H1 (cell line): ENCODE measurements around the gene ALOX12. TPM values are rescaled to one million over a fixed set of nuclear protein-coding genes. Genes with fewer than 3 reads are reported as not detected.

Experiments used
- CTCF ChIA-PET: fragments of 300-600 bp; sonication (Branson Sonifier 250); formaldehyde crosslinking; loops from one replicate; lab custom pipeline; 2021; ENCODE audit not compliant: partially characterized antibody; lab: Charles Lee
- POLR2A ChIA-PET: fragments of 300-600 bp; sonication (Branson Sonifier 250); formaldehyde crosslinking; loops from one replicate; lab custom pipeline; 2021; ENCODE audit warnings: inconsistent platforms; ENCODE audit not compliant: partially characterized antibody; lab: Charles Lee
- DNase-seq, 2 experiments: peaks; one replicate each; pipeline versions ENCODE4 v3.0.0 to v3.0.0-alpha.2; 2010 to 2022; ENCODE audit warnings: low spot score in 2 of 2, low read depth in 1 of 2, mixed read lengths in 1 of 2
- FAIRE-seq: peaks from 2 replicates; lab custom pipeline; 2011; peaks lifted over from hg19 to GRCh38; lab: Jason Lieb, UNC
- H2AFZ ChIP-seq: 2 replicates; pipeline ENCODE4 v1.8.1; 2012; ENCODE audit warnings: low read length, inconsistent platforms
- H2AK5ac ChIP-seq: 2 replicates; pipeline ENCODE4 v1.6.1; 2013; ENCODE audit warnings: low read depth, low read length
- H2BK120ac ChIP-seq: replicated peaks from 2 replicates; pipeline ENCODE3; 2013; ENCODE audit warnings: low read depth, low read length, inconsistent platforms
- H2BK12ac ChIP-seq: 2 replicates; pipeline ENCODE4 v1.6.1; 2013; ENCODE audit warnings: low read depth, low read length
- H2BK15ac ChIP-seq: 2 replicates; pipeline ENCODE4 v1.6.1; 2013; ENCODE audit warnings: low read length
- H2BK20ac ChIP-seq: 2 replicates; pipeline ENCODE4 v1.6.1; 2013; ENCODE audit warnings: low read length
- H2BK5ac ChIP-seq: 2 replicates; pipeline ENCODE4 v1.6.1; 2013; ENCODE audit warnings: low read depth, low read length
- H3K14ac ChIP-seq: 2 replicates; pipeline ENCODE4 v1.6.1; 2013; ENCODE audit warnings: inconsistent platforms; ENCODE audit not compliant: insufficient read length
- H3K18ac ChIP-seq: 2 replicates; pipeline ENCODE4 v1.6.1; 2013; ENCODE audit warnings: low read length; ENCODE audit errors: extremely low read depth
- H3K23ac ChIP-seq: 2 replicates; pipeline ENCODE4 v1.6.1; 2013; ENCODE audit warnings: inconsistent platforms; ENCODE audit not compliant: insufficient read length
- H3K23me2 ChIP-seq: 2 replicates; pipeline ENCODE4 v1.6.1; 2013; ENCODE audit warnings: low read depth, low read length
- H3K27ac ChIP-seq: 2 replicates; pipeline ENCODE4 v1.6.1; 2011; ENCODE audit warnings: low read depth, low read length, inconsistent platforms
- H3K27me3 ChIP-seq, 4 experiments: replicated peaks in 1 of 4; 1 replicate in 1 of 4; 2 replicates in 3 of 4; pipeline versions ENCODE4 v1.6.1 to v1.8.1; 2011 to 2013; ENCODE audit warnings: low read length in 3 of 4, mild to moderate bottlenecking in 3 of 4, inconsistent platforms in 2 of 4, mixed read lengths in 2 of 4, moderate library complexity in 1 of 4; ENCODE audit not compliant: control insufficient read depth in 3 of 4, insufficient read depth in 3 of 4; ENCODE audit errors: extremely low read depth in 1 of 4
- H3K36me3 ChIP-seq, 4 experiments: 2 replicates each; pipeline versions ENCODE4 v1.6.1 to v1.8.1; 2011 to 2013; ENCODE audit warnings: mild to moderate bottlenecking in 4 of 4, low read length in 3 of 4, moderate library complexity in 2 of 4, control low read depth in 1 of 4, inconsistent platforms in 1 of 4; ENCODE audit not compliant: insufficient read depth in 4 of 4, control insufficient read depth in 2 of 4
- H3K4ac ChIP-seq: replicated peaks from 2 replicates; pipeline ENCODE3; 2013; ENCODE audit warnings: low read length, low read depth, mixed read lengths, inconsistent platforms; ENCODE audit not compliant: insufficient read length
- H3K4me1 ChIP-seq, 4 experiments: replicated peaks in 1 of 4; 1 replicate in 1 of 4; 2 replicates in 3 of 4; pipeline versions ENCODE4 v1.6.1 to v1.8.1; 2011 to 2013; ENCODE audit warnings: low read length in 3 of 4, inconsistent platforms in 2 of 4, mixed read lengths in 1 of 4; ENCODE audit not compliant: insufficient read depth in 4 of 4, control insufficient read depth in 3 of 4
- H3K4me2 ChIP-seq, 2 experiments: 2 replicates each; pipeline versions ENCODE4 v1.6.1 to v1.8.1; 2011 to 2013; ENCODE audit warnings: low read depth in 2 of 2, low read length in 2 of 2, control low read depth in 1 of 2, inconsistent platforms in 1 of 2, mild to moderate bottlenecking in 1 of 2; ENCODE audit not compliant: insufficient read depth in 1 of 2
- H3K4me3 ChIP-seq, 4 experiments: fragments of 200-600, 300-600 bp in 1 of 4; sonication (generic), shearing (Covaris generic), sonication (Bioruptor Twin) in 1 of 4; 2 replicates each; pipeline versions ENCODE4 v1.5.1 to v1.8.1; 2011 to 2016; ENCODE audit warnings: low read length in 4 of 4, low read depth in 3 of 4, control low read depth in 2 of 4, inconsistent platforms in 2 of 4, mild to moderate bottlenecking in 2 of 4, mixed read lengths in 1 of 4, moderate library complexity in 1 of 4; ENCODE audit not compliant: insufficient read depth in 2 of 4; ENCODE audit errors: extremely low read depth in 1 of 4
- H3K56ac ChIP-seq: replicated peaks from 2 replicates; pipeline ENCODE3; 2013; ENCODE audit warnings: low read depth, mild to moderate bottlenecking, mixed read lengths, low read length, inconsistent platforms; ENCODE audit not compliant: insufficient read length
- H3K79me1 ChIP-seq: 2 replicates; pipeline ENCODE4 v1.6.1; 2013; ENCODE audit warnings: low read depth, low read length, control low read depth
- H3K79me2 ChIP-seq, 2 experiments: 2 replicates each; pipeline versions ENCODE4 v1.6.1 to v1.8.1; 2012 to 2013; ENCODE audit warnings: low read length in 2 of 2, mild to moderate bottlenecking in 2 of 2, inconsistent platforms in 1 of 2; ENCODE audit not compliant: insufficient read depth in 2 of 2, control insufficient read depth in 1 of 2
- H3K9ac ChIP-seq, 4 experiments: replicated peaks in 1 of 4; 1 replicate in 1 of 4; 2 replicates in 3 of 4; pipeline versions ENCODE4 v1.6.1 to v1.8.1; 2011 to 2013; ENCODE audit warnings: low read depth in 3 of 4, low read length in 3 of 4, control low read depth in 2 of 4, mild to moderate bottlenecking in 2 of 4, moderate library complexity in 2 of 4, inconsistent platforms in 1 of 4; ENCODE audit errors: extremely low read depth in 1 of 4
- H3K9me3 ChIP-seq, 2 experiments: 2 replicates each; pipeline versions ENCODE4 v1.6.1 to v1.8.1; 2012 to 2013; ENCODE audit warnings: mild to moderate bottlenecking in 2 of 2, moderate library complexity in 2 of 2, control low read depth in 1 of 2, inconsistent platforms in 1 of 2, low read depth in 1 of 2, low read length in 1 of 2, mixed read lengths in 1 of 2; ENCODE audit not compliant: insufficient read depth in 2 of 2
- H4K20me1 ChIP-seq, 2 experiments: replicated peaks in 1 of 2; 2 replicates each; pipeline versions ENCODE3 to v1.8.1; 2011 to 2013; ENCODE audit warnings: inconsistent platforms in 2 of 2, low read length in 2 of 2, mild to moderate bottlenecking in 1 of 2; ENCODE audit not compliant: insufficient read depth in 2 of 2, control insufficient read depth in 1 of 2
- H4K5ac ChIP-seq: 2 replicates; pipeline ENCODE4 v1.6.1; 2013; ENCODE audit warnings: low read length, low read depth, mixed read lengths, inconsistent platforms; ENCODE audit not compliant: insufficient read length
- H4K8ac ChIP-seq: 2 replicates; pipeline ENCODE4 v1.8.0; 2013; ENCODE audit warnings: mild to moderate bottlenecking, moderate library complexity, low read length, inconsistent platforms; ENCODE audit not compliant: insufficient read depth; ENCODE audit errors: extremely low read depth
- H4K91ac ChIP-seq: replicated peaks from 2 replicates; pipeline ENCODE3; 2013; ENCODE audit warnings: low read length, mixed read lengths, inconsistent platforms; ENCODE audit not compliant: insufficient read length
- CHD1 ChIP-seq: IDR thresholded peaks from 2 replicates; pipeline ENCODE4 v1.6.1; 2012; ENCODE audit warnings: low read depth, low read length, improper control_type of control experiment
- CREB1 ChIP-seq: IDR thresholded peaks from 2 replicates; pipeline ENCODE4 v1.6.1; 2012; ENCODE audit warnings: inconsistent platforms
- HDAC2 ChIP-seq, 2 experiments: fragments of 300-600 bp in 1 of 2; sonication (generic) in 1 of 2; IDR thresholded peaks; 2 replicates each; pipeline ENCODE4 v1.6.1; 2011 to 2012; ENCODE audit warnings: low read depth in 2 of 2, low read length in 2 of 2, mild to moderate bottlenecking in 2 of 2, moderate library complexity in 2 of 2, borderline replicate concordance in 1 of 2, inconsistent platforms in 1 of 2
- JUN ChIP-seq: IDR thresholded peaks from 2 replicates; pipeline ENCODE4 v1.6.1; 2011; ENCODE audit warnings: low read depth, mild to moderate bottlenecking, improper control_type of control experiment, low read length
- MAFK ChIP-seq: IDR thresholded peaks from 2 replicates; pipeline ENCODE4 v1.6.1; 2012; ENCODE audit warnings: low read depth, mild to moderate bottlenecking, improper control_type of control experiment, low read length
- NANOG ChIP-seq: IDR thresholded peaks from 2 replicates; pipeline ENCODE4 v1.6.1; 2011; ENCODE audit warnings: low read length, low read depth, mild to moderate bottlenecking, inconsistent platforms; ENCODE audit not compliant: insufficient read depth, poor library complexity, severe bottlenecking
- PHF8 ChIP-seq: fragments of 200-600 bp; sonication (generic); conservative IDR thresholded peaks from 2 replicates; pipeline ENCODE4 v1.7.1; 2012; ENCODE audit warnings: low read depth, mild to moderate bottlenecking, inconsistent platforms, low read length, moderate library complexity
- POLR2AphosphoS5 ChIP-seq: IDR thresholded peaks from 2 replicates; pipeline ENCODE4 v1.6.1; 2011; ENCODE audit warnings: low read depth, low read length
- SUZ12 ChIP-seq: fragments of 200-600 bp; sonication (generic); IDR thresholded peaks from 2 replicates; pipeline ENCODE4 v1.6.1; 2012; ENCODE audit warnings: mild to moderate bottlenecking, inconsistent platforms, low read length, moderate library complexity, mixed read lengths
- WGBS, 2 experiments: shearing (Covaris generic) in 1 of 2; methylation state at CpG; one replicate each; pipeline versions ENCODE4 v1.1.6 to v1.1.7; 2013 to 2015; ENCODE audit warnings: low lambda C conversion rate in 2 of 2, mixed read lengths in 2 of 2, inconsistent platforms in 1 of 2, low coverage in 1 of 2, missing lambda C conversion rate in 1 of 2; ENCODE audit not compliant: insufficient replicate concordance in 2 of 2, insufficient coverage in 1 of 2, insufficient read length in 1 of 2; ENCODE audit errors: extremely low coverage in 1 of 2, missing lambda C conversion rate in 1 of 2; 5-methylcytosine and 5-hydroxymethylcytosine counted together
- polyA plus RNA-seq, 7 experiments: library from polyadenylated mRNA; depleted of rRNA in 3 of 7; stranded (reverse) in 5 of 7; unstranded in 2 of 7; fragments of >200 nt in 5 of 7; fragments of 200-250 nt in 2 of 7; gene quantifications; 1 replicate in 5 of 7; 2 replicates in 1 of 7; 4 replicates in 1 of 7; pipeline versions ENCODE4 v1.2.1 to v1.2.3, GENCODE V29; 2011 to 2013; ENCODE audit warnings: missing spikeins in 2 of 7, mixed read lengths in 2 of 7
- total RNA-seq: library from RNA; stranded (reverse); fragmentation: NEBNext Ultra II Directional; extraction: Animal tissue kit (Norgen Biotek cat#: 25700); gene quantifications from 2 replicates; pipeline ENCODE4 v1.2.1, GENCODE V29; 2021
- TF ChIP-seq, protein P1 (sequence below): IDR thresholded peaks from 2 replicates; pipeline ENCODE4 v1.6.1; 2012; ENCODE audit warnings: inconsistent platforms

Gene ALOX12
- total and polyA plus RNA-seq, 2 of the 8 experiments (the other 6 are each of a cell fraction or from before 2014, with no cell fraction given), result 1.4 to 2.0 TPM

DNA sequence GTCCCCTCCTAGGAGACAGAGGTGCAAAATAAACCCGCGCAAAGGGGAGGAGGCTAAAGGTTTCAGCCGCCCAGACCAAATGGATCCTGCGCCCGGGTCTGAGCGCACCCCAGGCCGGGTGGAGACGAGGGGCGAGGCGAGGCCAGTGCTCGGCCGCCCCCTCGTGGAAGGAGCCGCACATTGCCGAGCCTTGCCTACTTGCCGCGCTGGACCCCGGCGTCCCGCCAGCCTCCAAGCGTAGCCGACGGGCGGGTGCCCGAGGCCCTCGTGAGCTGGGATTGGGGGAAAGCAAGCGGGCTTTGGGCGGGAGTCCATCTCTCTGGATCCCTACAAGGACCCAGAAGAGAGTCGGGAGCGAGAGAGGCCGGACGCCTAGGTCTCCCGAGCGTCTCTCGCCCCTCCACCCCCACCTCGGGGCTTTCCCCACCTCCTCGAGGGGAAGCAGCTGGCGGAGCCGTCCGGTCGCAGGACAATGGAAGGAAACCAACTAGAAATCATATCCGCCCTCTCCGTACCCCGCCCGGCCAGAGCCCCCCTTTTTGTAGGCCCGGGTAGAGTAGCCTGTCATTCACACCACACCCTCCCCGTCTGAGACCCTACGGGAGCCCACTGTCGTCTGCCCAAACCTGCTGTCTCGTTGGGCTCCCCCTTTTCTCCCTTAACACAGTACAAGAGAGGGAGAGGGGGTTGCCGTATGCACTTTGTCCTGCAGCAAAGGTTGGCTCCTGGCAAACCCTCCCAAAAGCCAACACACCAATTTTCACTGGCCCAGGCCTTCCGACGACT, 26.3 kb downstream of the ALOX12 start:
- Histone ChIP-seq H4K8ac (peak overlapping the region; percentile 75), H3K4me3 (peak overlapping the region; percentile 57 to 68 (median 59)), H3K27ac (no peak overlapping the region), H2BK12ac (0 out of 2 replicates have a peak overlapping the region, but pooled peaks have one; percentile 14), H3K56ac (peak overlapping the region; percentile 14), H2BK20ac (0 out of 2 replicates have a peak overlapping the region, but pooled peaks have one; percentile 72), H3K18ac (peak overlapping the region; percentile 78), H3K23me2 (peaks cover 11% of the 10 kb centered on the region), H3K9me3 (no peaks in the 10 kb centered on the region), H2AK5ac (no peak overlapping the region), H3K36me3 (peaks cover 0 to 8% (median 5%) of the 10 kb centered on the region in 4 experiments; a peak in 2 of 8 replicates), H2BK5ac (no peak overlapping the region), H3K14ac (no peak overlapping the region), H3K27me3 (peaks cover 0 to 16% (median 14%) of the 10 kb centered on the region in 4 experiments; a peak in 6 of 7 replicates), H3K23ac (no peak overlapping the region), H3K4me2 (peak overlapping the region; percentile 91 to 97), H2BK15ac (no peak overlapping the region), H3K4ac (no peak overlapping the region), H4K20me1 (no peaks in the 10 kb centered on the region), H3K79me1 (no peaks in the 10 kb centered on the region), H4K91ac (peak overlapping the region; percentile 27), H2AFZ (peak overlapping the region; percentile 74), H3K4me1 (peaks cover 0 to 15% (median 5%) of the 10 kb centered on the region in 4 experiments; a peak in 6 of 7 replicates), H4K5ac (no peak overlapping the region), H3K79me2 (no peaks in the 10 kb centered on the region), H3K9ac (peak overlapping the region in 3 of 4 experiments; percentile 3 to 32 (median 16); a peak in 3 of 7 replicates), H2BK120ac (peak overlapping the region; percentile 18)
- DNase-seq (peak in 1 of 2 experiments; percentile 95), FAIRE-seq (peak; percentile 60)
- ChIA-PET CTCF (interaction anchor here (0.6 to 3.2 kb wide), 25 partner anchors 9 to 355 kb away, joined by 3 to 34 read pairs (median 4); partner anchors contain the start of genes ALOX12, SLC13A5 and SLC16A13), POLR2A (interaction anchor here (0.5 to 3.3 kb wide), 4 partner anchors 10 to 290 kb away, joined by 3 to 13 read pairs (median 4); partner anchors contain the start of gene RNASEK)
- WGBS, 2 experiments, result 5% methylated on average over 51 of the region's 53 CpGs; no CpG with 5 or more reads in 1 of the 2 experiments
- peak; percentile 1 for TF ChIP-seq NANOG
- TF ChIP-seq PHF8, result no peak; the same call in 1 of the 2 replicates
- TF ChIP-seq, protein P1, sequence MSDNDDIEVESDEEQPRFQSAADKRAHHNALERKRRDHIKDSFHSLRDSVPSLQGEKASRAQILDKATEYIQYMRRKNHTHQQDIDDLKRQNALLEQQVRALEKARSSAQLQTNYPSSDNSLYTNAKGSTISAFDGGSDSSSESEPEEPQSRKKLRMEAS, result peak; percentile 87
- no peak for TF ChIP-seq JUN
- TF ChIP-seq CREB1, result peak; percentile 60; the same call in 1 of the 2 replicates
- TF ChIP-seq SUZ12, result no peak
- TF ChIP-seq CHD1, result no peak
- no peak for TF ChIP-seq MAFK
- no peak for TF ChIP-seq HDAC2 (IDR thresholded peaks at IDR 0.05; ENCODE audit: borderline replicate concordance in 1 of 2, low read depth in 2 of 2, low read length in 2 of 2)
- 0 out of 2 replicates have a peak, but pooled peaks have one; percentile 41 for TF ChIP-seq POLR2AphosphoS5
